ENCODE data around the gene TMPRSS6.

- TF ChIP-seq POLR2A (IDR thresholded peaks at IDR 0.05), result no peak
- TF ChIP-seq, protein P1, sequence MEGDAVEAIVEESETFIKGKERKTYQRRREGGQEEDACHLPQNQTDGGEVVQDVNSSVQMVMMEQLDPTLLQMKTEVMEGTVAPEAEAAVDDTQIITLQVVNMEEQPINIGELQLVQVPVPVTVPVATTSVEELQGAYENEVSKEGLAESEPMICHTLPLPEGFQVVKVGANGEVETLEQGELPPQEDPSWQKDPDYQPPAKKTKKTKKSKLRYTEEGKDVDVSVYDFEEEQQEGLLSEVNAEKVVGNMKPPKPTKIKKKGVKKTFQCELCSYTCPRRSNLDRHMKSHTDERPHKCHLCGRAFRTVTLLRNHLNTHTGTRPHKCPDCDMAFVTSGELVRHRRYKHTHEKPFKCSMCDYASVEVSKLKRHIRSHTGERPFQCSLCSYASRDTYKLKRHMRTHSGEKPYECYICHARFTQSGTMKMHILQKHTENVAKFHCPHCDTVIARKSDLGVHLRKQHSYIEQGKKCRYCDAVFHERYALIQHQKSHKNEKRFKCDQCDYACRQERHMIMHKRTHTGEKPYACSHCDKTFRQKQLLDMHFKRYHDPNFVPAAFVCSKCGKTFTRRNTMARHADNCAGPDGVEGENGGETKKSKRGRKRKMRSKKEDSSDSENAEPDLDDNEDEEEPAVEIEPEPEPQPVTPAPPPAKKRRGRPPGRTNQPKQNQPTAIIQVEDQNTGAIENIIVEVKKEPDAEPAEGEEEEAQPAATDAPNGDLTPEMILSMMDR (IDR thresholded peaks at IDR 0.05), result no peak
Observed at GRCh38 chr22:37058917-37059701, 50.4 kb downstream of the TMPRSS6 start.

Measured in right lobe of liver (tissue), 4 donors.